Bronchial epithelial cell (primary cell): ENCODE data around the gene KIAA1549. TPM values are rescaled to one million over a fixed set of nuclear protein-coding genes. Genes with fewer than 3 reads are reported as not detected.
"Not testable (repeated sequence)": the region's sequence is repeated elsewhere in the genome, so short reads cannot be mapped to it uniquely, and the experiment has no call there.

ENCODE experiments used
- DNase-seq: peaks from one replicate; pipeline ENCODE4 v3.0.0-alpha.2; 2010; ENCODE audit warnings: low read depth
- FAIRE-seq: peaks from 2 replicates; lab custom pipeline; 2011; peaks lifted over from hg19 to GRCh38; lab: Jason Lieb, UNC
- H3K27me3 ChIP-seq: 2 replicates; pipeline ENCODE4 v1.5.1; 2011; ENCODE audit warnings: low read length; ENCODE audit not compliant: control insufficient read depth, insufficient read depth
- H3K36me3 ChIP-seq: 2 replicates; pipeline ENCODE4 v1.5.1; 2011; ENCODE audit warnings: low read length; ENCODE audit not compliant: control insufficient read depth, insufficient read depth
- H3K4me3 ChIP-seq: 2 replicates; pipeline ENCODE4 v1.5.1; 2011; ENCODE audit warnings: mild to moderate bottlenecking, low read depth, low read length, control low read depth
- total RNA-seq: library from RNA; depleted of rRNA; stranded (reverse); fragments of >200 nt; gene quantifications from 2 replicates; pipeline ENCODE4 v1.2.1, GENCODE V29; 2014
- TF ChIP-seq, protein P1 (sequence below): IDR thresholded peaks from 2 replicates; pipeline ENCODE4 v1.5.1; 2011; ENCODE audit warnings: mild to moderate bottlenecking, moderate library complexity, low read length, control low read depth, inconsistent platforms; ENCODE audit not compliant: insufficient read depth, severe bottlenecking

The KIAA1549 gene
- total RNA-seq, 1 donor from 2014 or later = 0.26 TPM

DNA sequence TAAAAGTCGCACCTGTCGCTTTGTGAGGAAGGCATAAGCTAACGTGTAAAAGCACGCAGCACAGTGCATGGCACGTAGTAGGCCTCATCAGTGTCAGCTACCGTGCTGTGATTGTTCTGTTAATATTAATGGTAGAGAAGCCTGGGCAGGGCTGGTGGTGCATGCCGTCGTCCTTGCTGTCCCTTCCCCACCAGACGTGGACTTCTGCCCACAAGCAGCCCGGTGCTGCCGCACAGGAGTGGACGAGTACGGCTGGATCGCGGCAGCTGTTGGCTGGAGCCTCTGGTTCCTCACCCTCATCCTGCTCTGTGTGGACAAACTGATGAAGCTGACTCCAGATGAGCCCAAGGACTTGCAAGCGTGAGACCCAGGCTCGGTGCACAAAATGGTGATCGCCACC is 178.5 kb downstream of the KIAA1549 start:
- TF ChIP-seq, protein P1, sequence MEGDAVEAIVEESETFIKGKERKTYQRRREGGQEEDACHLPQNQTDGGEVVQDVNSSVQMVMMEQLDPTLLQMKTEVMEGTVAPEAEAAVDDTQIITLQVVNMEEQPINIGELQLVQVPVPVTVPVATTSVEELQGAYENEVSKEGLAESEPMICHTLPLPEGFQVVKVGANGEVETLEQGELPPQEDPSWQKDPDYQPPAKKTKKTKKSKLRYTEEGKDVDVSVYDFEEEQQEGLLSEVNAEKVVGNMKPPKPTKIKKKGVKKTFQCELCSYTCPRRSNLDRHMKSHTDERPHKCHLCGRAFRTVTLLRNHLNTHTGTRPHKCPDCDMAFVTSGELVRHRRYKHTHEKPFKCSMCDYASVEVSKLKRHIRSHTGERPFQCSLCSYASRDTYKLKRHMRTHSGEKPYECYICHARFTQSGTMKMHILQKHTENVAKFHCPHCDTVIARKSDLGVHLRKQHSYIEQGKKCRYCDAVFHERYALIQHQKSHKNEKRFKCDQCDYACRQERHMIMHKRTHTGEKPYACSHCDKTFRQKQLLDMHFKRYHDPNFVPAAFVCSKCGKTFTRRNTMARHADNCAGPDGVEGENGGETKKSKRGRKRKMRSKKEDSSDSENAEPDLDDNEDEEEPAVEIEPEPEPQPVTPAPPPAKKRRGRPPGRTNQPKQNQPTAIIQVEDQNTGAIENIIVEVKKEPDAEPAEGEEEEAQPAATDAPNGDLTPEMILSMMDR = no peak
- DNase-seq = no peak
- no peak overlapping the region for H3K4me3 ChIP-seq
- H3K36me3 ChIP-seq = no peaks in the 10 kb centered on the region
- FAIRE-seq = peak; percentile 28
- peaks cover 2% of the 10 kb centered on the region for H3K27me3 ChIP-seq

DNA sequence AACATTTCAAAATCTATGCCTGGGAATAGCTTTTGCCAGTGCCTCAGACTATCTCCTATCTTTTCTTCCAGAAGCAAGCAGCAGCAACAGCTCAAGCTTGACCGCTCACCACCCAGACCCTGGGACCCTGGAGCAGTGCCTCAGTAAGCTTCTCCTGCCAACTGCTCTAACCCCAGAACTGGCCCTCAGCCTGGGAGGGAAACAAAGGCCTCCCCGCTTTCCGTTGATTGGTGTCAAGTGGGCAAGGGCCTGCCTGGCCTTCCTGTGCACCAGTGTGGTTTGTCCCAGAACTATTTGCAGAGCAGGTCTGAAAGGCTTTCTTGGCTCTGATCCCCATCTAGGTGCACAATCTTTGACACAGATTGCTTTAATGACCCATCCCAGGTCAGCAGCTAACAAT is 179.9 kb downstream of the KIAA1549 start:
- no peak for DNase-seq
- Histone ChIP-seq H3K4me3 (no peak overlapping the region), H3K27me3 (peaks cover 2% of the 10 kb centered on the region), H3K36me3 (no peaks in the 10 kb centered on the region)
- TF ChIP-seq, protein P1 = no peak
- no peak for FAIRE-seq

DNA sequence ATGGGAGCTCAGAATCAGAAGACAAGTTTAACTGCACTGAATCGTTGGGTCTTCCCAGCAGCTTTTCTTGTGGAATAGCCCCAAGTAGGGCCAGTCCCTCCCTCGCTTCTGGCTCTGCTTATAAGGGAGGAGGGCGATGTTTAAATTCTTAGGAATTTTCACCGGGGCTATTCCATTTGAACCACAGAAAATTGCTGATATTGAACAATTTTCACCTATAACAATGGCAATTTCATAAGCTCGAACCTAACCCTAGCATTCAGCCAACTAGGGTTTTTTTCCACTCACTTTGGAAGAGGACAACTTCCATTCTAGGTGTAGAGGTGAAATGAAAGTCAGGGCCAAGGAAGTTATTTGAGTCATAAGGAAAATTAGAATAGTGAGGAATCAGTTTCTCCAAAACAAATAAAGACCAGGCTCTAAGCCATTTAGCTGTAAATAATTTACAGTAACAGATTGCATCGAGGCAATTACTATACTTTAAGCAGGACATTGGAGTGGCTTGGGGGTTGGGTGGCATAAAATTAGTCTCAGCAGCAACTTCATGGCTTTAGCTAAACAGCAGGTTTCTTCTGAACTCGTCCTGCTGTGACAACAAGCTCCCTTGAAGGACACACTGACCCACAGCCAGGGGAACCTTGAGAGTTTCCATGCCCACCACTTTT is 181.7 kb downstream of the KIAA1549 start:
- DNase-seq = no peak
- TF ChIP-seq, protein P1 = no peak
- no peak for FAIRE-seq
- H3K4me3 ChIP-seq = no peak overlapping the region
- H3K27me3 ChIP-seq = peaks cover 2% of the 10 kb centered on the region
- H3K36me3 ChIP-seq = no peaks in the 10 kb centered on the region

DNA sequence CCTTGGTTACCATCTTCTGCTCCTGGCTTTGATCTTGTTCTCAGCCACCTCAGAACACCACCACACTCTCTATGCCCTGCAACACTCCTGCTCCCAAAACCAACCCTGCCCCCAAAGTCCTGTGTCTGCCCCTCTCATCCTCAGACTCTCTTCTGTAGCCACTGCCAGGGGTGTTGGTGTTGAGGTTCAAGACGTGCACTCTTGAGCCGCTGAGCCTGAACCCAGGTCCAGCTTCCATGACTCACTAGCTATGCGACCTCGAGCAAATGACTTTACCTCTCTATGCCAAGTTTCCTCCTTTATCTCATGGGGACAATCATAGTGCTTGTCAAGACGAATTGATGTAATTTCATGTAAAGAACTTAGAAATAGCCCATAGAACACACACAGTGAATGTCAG is 182.4 kb downstream of the KIAA1549 start:
- TF ChIP-seq, protein P1 = no peak
- Histone ChIP-seq H3K27me3 (peaks cover 2% of the 10 kb centered on the region), H3K36me3 (no peaks in the 10 kb centered on the region), H3K4me3 (no peak overlapping the region)
- DNase-seq = no peak
- no peak for FAIRE-seq

DNA sequence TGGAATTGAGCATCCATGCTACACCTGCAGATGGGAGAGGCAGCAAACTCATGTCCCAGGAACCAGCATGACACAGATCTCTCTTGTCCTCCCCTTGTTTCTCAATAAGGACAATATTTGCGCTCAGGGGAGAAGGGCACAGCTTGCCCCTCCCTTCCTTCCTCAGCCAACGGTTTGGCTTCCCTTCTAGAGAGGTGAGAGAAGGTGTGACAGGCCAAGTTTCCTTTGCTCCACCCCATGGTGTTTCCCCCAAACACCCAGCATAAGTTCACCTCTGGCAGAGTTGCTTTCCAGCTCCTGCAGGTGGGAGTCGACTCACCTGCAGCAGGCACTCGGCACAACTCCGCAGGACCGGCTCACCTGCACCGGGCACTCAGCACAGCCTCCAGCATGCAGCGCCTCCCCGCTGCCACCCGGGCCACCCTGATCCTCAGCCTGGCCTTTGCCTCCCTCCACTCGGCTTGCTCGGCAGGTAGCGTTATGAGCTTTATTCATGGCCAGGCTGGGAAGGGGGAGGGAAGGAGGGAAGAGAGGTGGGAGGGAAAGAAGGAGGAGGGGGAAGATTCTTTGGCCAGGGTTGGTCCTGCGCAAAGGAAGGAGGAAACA is 183.4 kb downstream of the KIAA1549 start, which contains the start of the genes ATP6V0A4 and TMEM213:
Gene ATP6V0A4 (minus strand): TSS at position 482 of the 606 bp plus-strand sequence. CDS start 26,949 bp downstream, outside the sequence.
Gene TMEM213 (plus strand): TSS at position 280 of the 606 bp plus-strand sequence. CDS start 111 bp downstream, at position 391.
- no peak for DNase-seq
- FAIRE-seq = no peak
- no peak within 1 kb of the TSS for H3K4me3 ChIP-seq
- TF ChIP-seq, protein P1 = no peak
- peaks cover 2% of the 10 kb centered on the region for H3K27me3 ChIP-seq
- H3K36me3 ChIP-seq = no peaks in the 10 kb centered on the region

DNA sequence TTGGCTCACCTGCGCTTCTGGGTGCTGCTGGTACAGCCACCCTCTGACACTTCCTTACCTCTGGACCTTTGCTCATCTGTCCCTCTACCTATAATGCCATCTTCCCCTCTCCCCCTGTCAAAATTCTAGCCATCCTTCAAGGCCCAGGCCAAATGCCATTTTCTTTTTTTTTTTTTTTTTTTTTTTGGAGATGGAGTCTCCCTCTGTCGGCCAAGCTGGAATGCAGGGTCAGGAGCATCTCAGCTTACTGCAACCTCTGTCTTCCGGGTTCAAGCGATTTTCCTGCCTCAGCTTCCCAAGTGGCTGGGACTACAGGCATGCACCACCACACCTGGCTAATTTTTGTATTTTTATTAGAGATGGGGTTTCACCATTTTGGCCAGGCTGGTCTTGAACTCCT is 184.1 kb downstream of the KIAA1549 start:
- H3K36me3 ChIP-seq, H3K4me3 ChIP-seq, DNase-seq, FAIRE-seq, H3K27me3 ChIP-seq: not testable (repeated sequence)
